Endothelial cell of umbilical vein (primary cell): ENCODE data around the gene RTN4R. TPM values are rescaled to one million over a fixed set of nuclear protein-coding genes. Genes with fewer than 3 reads are reported as not detected.

Source experiments
- BruUV-seq: library from RNA; stranded (reverse); fragments of 400-500 nt; replicated peaks from 2 replicates; lab custom pipeline; 2021; lab: Mats Ljungman, UMichigan
- CTCF ChIA-PET: fragments of 300-600, 350-600 bp; sonication (Branson Sonifier 250); formaldehyde crosslinking; loops from one replicate; lab custom pipeline; 2021; ENCODE audit warnings: antibody characterized with exemption, inconsistent platforms; lab: Charles Lee
- POLR2A ChIA-PET: fragments of 300-600, 350-600 bp; sonication (Branson Sonifier 250); formaldehyde crosslinking; loops from one replicate; lab custom pipeline; 2021; ENCODE audit warnings: antibody characterized with exemption, inconsistent platforms; lab: Charles Lee
- DNase-seq: peaks from one replicate; pipeline ENCODE4 v3.0.0-alpha.2; 2011; ENCODE audit warnings: low read depth, low spot score
- FAIRE-seq: peaks from 2 replicates; lab custom pipeline; 2011; peaks lifted over from hg19 to GRCh38; lab: Jason Lieb, UNC
- H2AFZ ChIP-seq: 2 replicates; pipeline ENCODE4 v1.6.0; 2012; ENCODE audit warnings: low read depth, low read length, control low read depth, inconsistent platforms
- H3K27ac ChIP-seq: 2 replicates; pipeline ENCODE4 v1.5.1; 2011; ENCODE audit warnings: low read depth, mild to moderate bottlenecking, control low read depth, low read length, moderate library complexity; ENCODE audit not compliant: insufficient read depth
- H3K27me3 ChIP-seq, 2 experiments: 2 replicates each; pipeline versions ENCODE4 v1.6.0 to v1.6.1; 2011; ENCODE audit warnings: low read length in 2 of 2, mixed read lengths in 1 of 2; ENCODE audit not compliant: control insufficient read depth in 2 of 2, insufficient read depth in 2 of 2
- H3K36me3 ChIP-seq, 2 experiments: 2 replicates in 1 of 2; 3 replicates in 1 of 2; pipeline ENCODE4 v1.5.1; 2011; ENCODE audit warnings: low read length in 2 of 2, mild to moderate bottlenecking in 1 of 2, moderate library complexity in 1 of 2; ENCODE audit not compliant: control insufficient read depth in 2 of 2, insufficient read depth in 2 of 2; ENCODE audit errors: extremely low read depth in 1 of 2
- H3K4me1 ChIP-seq: 3 replicates; pipeline ENCODE4 v1.5.1; 2011; ENCODE audit warnings: mild to moderate bottlenecking, low read length; ENCODE audit not compliant: control insufficient read depth, insufficient read depth; ENCODE audit errors: extremely low read depth
- H3K4me2 ChIP-seq: 2 replicates; pipeline ENCODE4 v1.6.1; 2011; ENCODE audit warnings: low read length, control low read depth, mixed read lengths; ENCODE audit not compliant: insufficient read depth
- H3K4me3 ChIP-seq, 3 experiments: fragments of 200-600 bp in 1 of 3; sonication (generic), shearing (Covaris generic) in 1 of 3; replicated peaks in 1 of 3; 2 replicates each; pipeline ENCODE4 v1.5.1; 2011 to 2016; ENCODE audit warnings: control low read depth in 3 of 3, low read length in 3 of 3, mild to moderate bottlenecking in 2 of 3, inconsistent platforms in 1 of 3, low read depth in 1 of 3, moderate library complexity in 1 of 3; ENCODE audit not compliant: insufficient read depth in 1 of 3
- H3K79me2 ChIP-seq: 2 replicates; pipeline ENCODE4 v1.6.0; 2012; ENCODE audit warnings: low read length, inconsistent platforms; ENCODE audit not compliant: control insufficient read depth, insufficient read depth
- H3K9ac ChIP-seq: replicated peaks from 2 replicates; pipeline ENCODE3; 2011; ENCODE audit warnings: low read length, control low read depth; ENCODE audit not compliant: insufficient read depth; ENCODE audit errors: extremely low read depth
- H3K9me1 ChIP-seq: replicated peaks from 3 replicates; pipeline ENCODE4 v1.6.0; 2011; ENCODE audit warnings: mild to moderate bottlenecking, low read length; ENCODE audit not compliant: control insufficient read depth, insufficient read depth; ENCODE audit errors: extremely low read depth
- H3K9me3 ChIP-seq: replicated peaks from 2 replicates; pipeline ENCODE4 v1.5.1; 2012; ENCODE audit warnings: low read length, inconsistent platforms; ENCODE audit not compliant: control insufficient read depth, insufficient read depth
- H4K20me1 ChIP-seq: replicated peaks from 2 replicates; pipeline ENCODE3; 2011; ENCODE audit warnings: mild to moderate bottlenecking, low read length; ENCODE audit not compliant: control insufficient read depth, insufficient read depth; ENCODE audit errors: extremely low read depth
- EZH2 ChIP-seq: IDR thresholded peaks from 2 replicates; pipeline ENCODE4 v1.6.1; 2012; ENCODE audit warnings: borderline replicate concordance, low read depth, mild to moderate bottlenecking, moderate library complexity, low read length, inconsistent platforms; ENCODE audit not compliant: severe bottlenecking
- GATA2 ChIP-seq: IDR thresholded peaks from 2 replicates; pipeline ENCODE4 v1.7.0; 2011; ENCODE audit warnings: low read depth, mild to moderate bottlenecking, moderate library complexity, mixed read lengths, low read length; ENCODE audit not compliant: insufficient read length, insufficient read depth
- JUN ChIP-seq: IDR thresholded peaks from 2 replicates; pipeline ENCODE4 v1.6.1; 2011; ENCODE audit warnings: borderline replicate concordance, low read depth; ENCODE audit not compliant: insufficient read length, insufficient read depth
- POLR2AphosphoS5 ChIP-seq: IDR thresholded peaks from 2 replicates; pipeline ENCODE4 v1.6.1; 2012; ENCODE audit warnings: low read depth, mild to moderate bottlenecking, control low read depth, low read length, moderate library complexity; ENCODE audit not compliant: insufficient read depth
- dilution Hi-C: fragments of 300-500 bp; cut with MboI; formaldehyde crosslinking; loops from one replicate; pipeline ENCODE4 v1.15.0; 2019; ENCODE audit warnings: low sequenced_read_pairs; ENCODE audit not compliant: extremely low pct_ligation_motif_present
- intact Hi-C: fragments of 100-400 bp; cut with micrococcal nuclease; formaldehyde crosslinking; loops from one replicate; pipeline ENCODE4 v1.10.0; 2022
- polyA plus RNA-seq, 4 experiments: library from polyadenylated mRNA; depleted of rRNA in 3 of 4; stranded (reverse) in 3 of 4; unstranded in 1 of 4; fragments of >200 nt; gene quantifications; 2 replicates each; pipeline versions ENCODE4 v1.2.1 to v1.2.3, GENCODE V29; 2011 to 2012; ENCODE audit warnings: missing spikeins in 1 of 4
- total RNA-seq: library from RNA; stranded (reverse); gene quantifications from 2 replicates; pipeline ENCODE4 v1.2.3, GENCODE V29; 2021
- TF ChIP-seq, protein P1 (sequence below): IDR thresholded peaks from 2 replicates; pipeline ENCODE4 v1.6.1; 2011; ENCODE audit not compliant: insufficient read depth, insufficient read length
- TF ChIP-seq, protein P2 (sequence below), 2 donors: IDR thresholded peaks; 1 replicate in 1 of 2; 2 replicates in 1 of 2; pipeline ENCODE4 v1.5.1; 2011; ENCODE audit warnings: low read length in 2 of 2, mild to moderate bottlenecking in 2 of 2, moderate library complexity in 2 of 2, control low read depth in 1 of 2, inconsistent platforms in 1 of 2, low read depth in 1 of 2; ENCODE audit not compliant: insufficient read depth in 1 of 2; ENCODE audit errors: extremely low read depth in 1 of 2

Gene RTN4R
- total and polyA plus RNA-seq, 2 donors (not counting 3 experiments of a cell fraction or from before 2014, with no cell fraction given) = 1.2 to 2.2 TPM

DNA sequence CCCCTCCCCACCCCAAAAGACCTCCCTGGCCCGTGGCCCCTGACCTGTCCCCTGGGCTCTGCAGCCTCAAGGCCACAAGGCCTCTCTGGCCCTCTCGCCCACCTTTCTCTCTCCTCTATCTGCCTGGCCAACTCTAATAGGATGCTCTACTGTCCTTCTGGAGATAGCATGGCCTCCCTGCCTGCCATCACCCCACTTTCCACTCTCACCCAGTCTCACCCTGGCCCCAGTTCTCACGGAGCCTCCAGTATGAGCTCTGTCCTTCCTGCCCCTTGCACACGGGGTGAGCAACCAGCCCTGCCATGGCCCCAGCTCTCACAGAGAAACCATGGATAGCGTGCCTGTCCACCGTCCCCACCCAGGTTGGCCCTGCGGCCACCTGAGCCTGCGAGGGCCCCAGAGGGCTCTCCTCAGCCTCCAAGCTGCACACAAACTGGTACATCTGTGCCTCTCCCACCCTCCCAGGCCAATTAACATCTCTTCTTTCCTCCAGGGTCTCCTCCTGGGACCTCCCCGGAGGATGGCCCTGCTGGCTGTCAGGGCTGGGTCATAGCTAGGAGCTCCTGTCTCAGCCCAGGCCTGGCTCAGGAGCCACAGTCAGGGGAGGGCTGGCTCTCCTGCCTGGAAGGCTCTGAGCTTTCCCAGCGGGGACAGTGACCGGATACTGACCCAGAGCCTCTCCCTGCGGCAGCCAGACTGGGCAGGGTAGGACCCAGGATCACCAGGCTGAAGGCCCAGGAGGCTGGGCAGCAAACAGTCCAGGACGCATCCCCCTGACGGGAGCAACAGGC, 22.3 kb downstream of the RTN4R start:
- intact Hi-C loops (no loop called here), dilution Hi-C loops (no loop called here)
- no peaks in the 10 kb centered on the region for H3K36me3 ChIP-seq
- FAIRE-seq (no peak), DNase-seq (no peak)
- TF ChIP-seq EZH2 (no peak), JUN (no peak), POLR2AphosphoS5 (no peak), GATA2 (no peak)
- TF ChIP-seq, protein P1, sequence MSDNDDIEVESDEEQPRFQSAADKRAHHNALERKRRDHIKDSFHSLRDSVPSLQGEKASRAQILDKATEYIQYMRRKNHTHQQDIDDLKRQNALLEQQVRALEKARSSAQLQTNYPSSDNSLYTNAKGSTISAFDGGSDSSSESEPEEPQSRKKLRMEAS = no peak
- TF ChIP-seq, protein P2, sequence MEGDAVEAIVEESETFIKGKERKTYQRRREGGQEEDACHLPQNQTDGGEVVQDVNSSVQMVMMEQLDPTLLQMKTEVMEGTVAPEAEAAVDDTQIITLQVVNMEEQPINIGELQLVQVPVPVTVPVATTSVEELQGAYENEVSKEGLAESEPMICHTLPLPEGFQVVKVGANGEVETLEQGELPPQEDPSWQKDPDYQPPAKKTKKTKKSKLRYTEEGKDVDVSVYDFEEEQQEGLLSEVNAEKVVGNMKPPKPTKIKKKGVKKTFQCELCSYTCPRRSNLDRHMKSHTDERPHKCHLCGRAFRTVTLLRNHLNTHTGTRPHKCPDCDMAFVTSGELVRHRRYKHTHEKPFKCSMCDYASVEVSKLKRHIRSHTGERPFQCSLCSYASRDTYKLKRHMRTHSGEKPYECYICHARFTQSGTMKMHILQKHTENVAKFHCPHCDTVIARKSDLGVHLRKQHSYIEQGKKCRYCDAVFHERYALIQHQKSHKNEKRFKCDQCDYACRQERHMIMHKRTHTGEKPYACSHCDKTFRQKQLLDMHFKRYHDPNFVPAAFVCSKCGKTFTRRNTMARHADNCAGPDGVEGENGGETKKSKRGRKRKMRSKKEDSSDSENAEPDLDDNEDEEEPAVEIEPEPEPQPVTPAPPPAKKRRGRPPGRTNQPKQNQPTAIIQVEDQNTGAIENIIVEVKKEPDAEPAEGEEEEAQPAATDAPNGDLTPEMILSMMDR (IDR thresholded peaks at IDR 0.05; ENCODE audit: extremely low read depth in 1 of 2, insufficient read depth in 1 of 2, low read depth in 1 of 2, low read length in 2 of 2) = no peak
- BruUV-seq = no TSS peak
- H3K4me3 ChIP-seq = no peak overlapping the region
- no peak overlapping the region for H3K4me2 ChIP-seq
- no peak overlapping the region for H2AFZ ChIP-seq
- H3K9me3 ChIP-seq = no peaks in the 10 kb centered on the region
- H3K27me3 ChIP-seq = no peaks in the 10 kb centered on the region
- no peaks in the 10 kb centered on the region for H3K9me1 ChIP-seq
- H3K9ac ChIP-seq = no peak overlapping the region
- H3K79me2 ChIP-seq = no peaks in the 10 kb centered on the region
- no peak overlapping the region for H3K27ac ChIP-seq
- no peaks in the 10 kb centered on the region for H4K20me1 ChIP-seq
- ChIA-PET POLR2A (no interaction called here), CTCF (interaction anchor here (1.3 kb wide), 1 partner anchor 13 kb away, joined by 5 read pairs; no protein-coding TSS in a partner anchor)
- H3K4me1 ChIP-seq = peaks cover under 1% of the 10 kb centered on the region
